SK-N-MC (cell line): ENCODE measurements around the gene DGCR2.

Experiments used
- DNase-seq: peaks from one replicate; pipeline ENCODE4 v3.0.0-alpha.2; 2011; ENCODE audit warnings: low read depth, low spot score
- H3K27ac ChIP-seq: fragments of 200-600 bp; sonication (generic); 2 replicates; pipeline ENCODE4 v1.5.1; 2016; ENCODE audit warnings: mixed run types
- H3K36me3 ChIP-seq: fragments of 200-600 bp; sonication (generic); 2 replicates; pipeline ENCODE4 v1.6.1; 2017; ENCODE audit warnings: antibody characterized with exemption, low read length, mixed read lengths; ENCODE audit not compliant: insufficient read depth
- H3K4me3 ChIP-seq: fragments of 200-600 bp; sonication (generic); 2 replicates; pipeline ENCODE4 v1.5.1; 2016
- H3K9ac ChIP-seq: fragments of 200-600 bp; sonication (generic); 2 replicates; pipeline ENCODE4 v1.8.0; 2017; ENCODE audit warnings: mixed run types, mixed read lengths; ENCODE audit not compliant: insufficient read length
- H3K9me3 ChIP-seq: fragments of 200-600 bp; sonication (generic); 2 replicates; pipeline ENCODE4 v1.6.1; 2017; ENCODE audit warnings: low read depth, mild to moderate bottlenecking, antibody characterized with exemption, low read length, moderate library complexity, mixed read lengths
- EZH2 ChIP-seq: fragments of 200-600 bp; sonication (generic); IDR thresholded peaks from one replicate; pipeline ENCODE4 v1.6.1; 2017; ENCODE audit warnings: antibody characterized with exemption
- FOXP2 ChIP-seq: optimal IDR thresholded peaks from 2 replicates; pipeline ENCODE3; 2011; ENCODE audit warnings: mild to moderate bottlenecking, moderate library complexity; ENCODE audit not compliant: insufficient read depth; ENCODE audit errors: extremely low read length, control extremely low read depth
- POLR2AphosphoS5 ChIP-seq: IDR thresholded peaks from 2 replicates; pipeline ENCODE4 v1.6.1; 2012; ENCODE audit warnings: mild to moderate bottlenecking, low read depth, low read length, borderline replicate concordance

Gene DGCR2

GRCh38 chr22:18997925-18998315 is 124.3 kb downstream of the DGCR2 start:
- DNase-seq = no peak
- TF ChIP-seq EZH2 (no peak), POLR2AphosphoS5 (no peak), FOXP2 (no peak)
- no peak overlapping the region for H3K9ac ChIP-seq
- no peaks in the 10 kb centered on the region for H3K9me3 ChIP-seq
- H3K36me3 ChIP-seq = no peaks in the 10 kb centered on the region
- H3K4me3 ChIP-seq = no peak overlapping the region
- H3K27ac ChIP-seq = no peak overlapping the region

GRCh38 chr22:18997306-18997924 is 124.8 kb downstream of the DGCR2 start:
- H3K4me3 ChIP-seq = no peak overlapping the region
- H3K36me3 ChIP-seq = no peaks in the 10 kb centered on the region
- no peak overlapping the region for H3K27ac ChIP-seq
- no peak overlapping the region for H3K9ac ChIP-seq
- no peak for DNase-seq
- TF ChIP-seq POLR2AphosphoS5 (no peak), EZH2 (no peak), FOXP2 (no peak)
- no peaks in the 10 kb centered on the region for H3K9me3 ChIP-seq

- no peak overlapping the region for H3K4me3 ChIP-seq
- DNase-seq = no peak
- no peaks in the 10 kb centered on the region for H3K9me3 ChIP-seq
- no peak overlapping the region for H3K9ac ChIP-seq
- no peak overlapping the region for H3K27ac ChIP-seq
- no peaks in the 10 kb centered on the region for H3K36me3 ChIP-seq
- TF ChIP-seq EZH2 = no peak
These were observed 125.8 kb downstream of the DGCR2 start for GRCh38 chr22:18996376-18996900.

- no peaks in the 10 kb centered on the region for H3K36me3 ChIP-seq
- no peak overlapping the region for H3K9ac ChIP-seq
- DNase-seq = no peak
- no peak overlapping the region for H3K4me3 ChIP-seq
- H3K27ac ChIP-seq = no peak overlapping the region
- H3K9me3 ChIP-seq = no peaks in the 10 kb centered on the region
- TF ChIP-seq EZH2 = no peak
These were observed 126.9 kb downstream of the DGCR2 start for GRCh38 chr22:18995327-18995711.

- DNase-seq = no peak
- no peaks in the 10 kb centered on the region for H3K36me3 ChIP-seq
- no peak overlapping the region for H3K27ac ChIP-seq
- H3K9me3 ChIP-seq = no peaks in the 10 kb centered on the region
- no peak overlapping the region for H3K4me3 ChIP-seq
- no peak for TF ChIP-seq EZH2
- H3K9ac ChIP-seq = no peak overlapping the region
These were observed 127.4 kb downstream of the DGCR2 start for GRCh38 chr22:18994701-18995326.

- H3K36me3 ChIP-seq = no peaks in the 10 kb centered on the region
- H3K9me3 ChIP-seq = no peaks in the 10 kb centered on the region
- TF ChIP-seq POLR2AphosphoS5 (no peak), FOXP2 (no peak), EZH2 (no peak)
- H3K4me3 ChIP-seq = no peak overlapping the region
- H3K9ac ChIP-seq = no peak overlapping the region
- H3K27ac ChIP-seq = no peak overlapping the region
- no peak for DNase-seq
These were observed 128.2 kb downstream of the DGCR2 start for GRCh38 chr22:18994056-18994455.

GRCh38 chr22:18992543-18993198 is 129.5 kb downstream of the DGCR2 start:
- H3K9me3 ChIP-seq = no peaks in the 10 kb centered on the region
- H3K9ac ChIP-seq = no peak overlapping the region
- TF ChIP-seq EZH2 = no peak
- TF ChIP-seq POLR2AphosphoS5 = no peak
- no peak for TF ChIP-seq FOXP2
- H3K36me3 ChIP-seq = no peaks in the 10 kb centered on the region
- DNase-seq = no peak
- no peak overlapping the region for H3K4me3 ChIP-seq
- H3K27ac ChIP-seq = no peak overlapping the region

GRCh38 chr22:18991821-18992442 is 130.3 kb downstream of the DGCR2 start:
- Histone ChIP-seq H3K9me3 (no peaks in the 10 kb centered on the region), H3K4me3 (no peak overlapping the region), H3K27ac (no peak overlapping the region), H3K36me3 (no peaks in the 10 kb centered on the region), H3K9ac (no peak overlapping the region)
- TF ChIP-seq EZH2 (no peak), POLR2AphosphoS5 (no peak), FOXP2 (no peak)
- no peak for DNase-seq
